HepG2 (cell line): Measurements from ENCODE around the gene FAM240A. TPM values are rescaled to one million over a fixed set of nuclear protein-coding genes. Genes with fewer than 3 reads are reported as not detected.

Experiments used
- ATAC-seq: fragments of 200-7000 bp; cut with Tn5 transposase; 3 replicates; pipeline ENCODE4 v1.9.1; 2020; ENCODE audit warnings: mild to moderate bottlenecking, moderate library complexity
- BruUV-seq: library from RNA; stranded (reverse); fragments of 400-500 nt; replicated peaks from 2 replicates; lab custom pipeline; 2021; lab: Mats Ljungman, UMichigan
- CTCF ChIA-PET: fragments of 300-600 bp; formaldehyde crosslinking; extraction: SDS; loops from one replicate; lab custom pipeline; 2021; ENCODE audit warnings: low total read pairs, inconsistent platforms, low intra/inter-chr PET ratio; lab: Yijun Ruan, JAX
- POLR2A ChIA-PET: fragments of 350-600 bp; sonication (Branson Sonifier 250); formaldehyde crosslinking; loops from one replicate; lab custom pipeline; 2020; ENCODE audit warnings: antibody characterized with exemption, inconsistent platforms; lab: Yijun Ruan, JAX
- DNase-seq: peaks from one replicate; pipeline ENCODE4 v3.0.0-alpha.2; 2015; ENCODE audit warnings: low spot score
- FAIRE-seq: peaks from 3 replicates; lab custom pipeline; 2011; peaks lifted over from hg19 to GRCh38; lab: Jason Lieb, UNC
- H2AFZ ChIP-seq: one replicate; pipeline ENCODE4 v1.6.1; 2011; ENCODE audit warnings: low read length, inconsistent platforms
- H3K27ac ChIP-seq: fragments of 300-600 bp; 3 replicates; pipeline ENCODE4 v1.8.0; 2011; ENCODE audit warnings: mixed run types, mild to moderate bottlenecking, mixed read lengths, low read length, inconsistent platforms; ENCODE audit not compliant: insufficient read depth; ENCODE audit errors: extremely low read length
- H3K27me3 ChIP-seq, 2 experiments: fragments of 200-600 bp in 1 of 2; 2 replicates in 1 of 2; 3 replicates in 1 of 2; pipeline versions ENCODE4 v1.6.0 to v1.8.0; 2011; ENCODE audit warnings: low read length in 2 of 2, mild to moderate bottlenecking in 2 of 2, moderate library complexity in 2 of 2, inconsistent platforms in 1 of 2; ENCODE audit not compliant: insufficient read depth in 2 of 2, control insufficient read depth in 1 of 2
- H3K36me3 ChIP-seq, 2 experiments: fragments of 200-600 bp in 1 of 2; replicated peaks in 1 of 2; 2 replicates in 1 of 2; 3 replicates in 1 of 2; pipeline versions ENCODE4 v1.5.1 to v1.8.0; 2011; ENCODE audit warnings: low read length in 2 of 2, inconsistent platforms in 1 of 2; ENCODE audit not compliant: insufficient read depth in 2 of 2, control insufficient read depth in 1 of 2
- H3K4me1 ChIP-seq: 2 replicates; pipeline ENCODE4 v1.5.1; 2012; ENCODE audit warnings: low read length, inconsistent platforms; ENCODE audit not compliant: insufficient read depth
- H3K4me2 ChIP-seq: 2 replicates; pipeline ENCODE4 v1.6.0; 2011; ENCODE audit warnings: low read depth, low read length, inconsistent platforms
- H3K4me3 ChIP-seq, 3 experiments: fragments of 200-600 bp in 1 of 3; sonication (generic), shearing (Covaris generic) in 1 of 3; replicated peaks in 1 of 3; 2 replicates each; pipeline ENCODE4 v1.5.1; 2011 to 2016; ENCODE audit warnings: low read length in 3 of 3, inconsistent platforms in 2 of 3, low read depth in 2 of 3, mild to moderate bottlenecking in 2 of 3, control low read depth in 1 of 3, mixed read lengths in 1 of 3; ENCODE audit not compliant: insufficient read depth in 1 of 3
- H3K79me2 ChIP-seq: one replicate; pipeline ENCODE4 v1.6.1; 2011; ENCODE audit warnings: low read length, inconsistent platforms; ENCODE audit not compliant: insufficient read depth
- H3K9ac ChIP-seq: 2 replicates; pipeline ENCODE4 v1.6.0; 2011; ENCODE audit warnings: mild to moderate bottlenecking, low read depth, low read length, inconsistent platforms; ENCODE audit not compliant: insufficient read depth
- H3K9me3 ChIP-seq: 2 replicates; pipeline ENCODE4 v1.5.1; 2012; ENCODE audit warnings: mild to moderate bottlenecking, low read length
- H4K20me1 ChIP-seq: 2 replicates; pipeline ENCODE4 v1.6.0; 2011; ENCODE audit warnings: inconsistent platforms, mild to moderate bottlenecking, low read length, moderate library complexity; ENCODE audit not compliant: insufficient read depth
- AFF4 ChIP-seq: sonication (generic); formaldehyde crosslinking; IDR thresholded peaks from 2 replicates; pipeline ENCODE4 v1.4.0; 2020; ENCODE audit warnings: missing genetic modification reagents
- CHCHD3 ChIP-seq: sonication (generic); formaldehyde crosslinking; IDR thresholded peaks from 2 replicates; pipeline ENCODE4 v1.8.0; 2022; ENCODE audit warnings: mild to moderate bottlenecking, missing genetic modification reagents, moderate library complexity
- FOSL1 ChIP-seq: sonication (generic); formaldehyde crosslinking; IDR thresholded peaks from 2 replicates; pipeline ENCODE4 v1.9.0; 2021; ENCODE audit warnings: missing genetic modification reagents, borderline replicate concordance
- FOXA1 ChIP-seq, 2 experiments: fragments of 450-650 bp in 1 of 2; sonication (generic) in 1 of 2; formaldehyde crosslinking in 1 of 2; IDR thresholded peaks; 2 replicates each; pipeline versions ENCODE4 v1.4.0 to v1.6.1; 2016 to 2020; ENCODE audit warnings: missing genetic modification reagents in 1 of 2
- MTF2 ChIP-seq: sonication (generic); formaldehyde crosslinking; IDR thresholded peaks from 2 replicates; pipeline ENCODE4 v1.5.0; 2020; ENCODE audit warnings: missing genetic modification reagents, borderline replicate concordance
- SNAPC5 ChIP-seq: sonication (generic); formaldehyde crosslinking; IDR thresholded peaks from 2 replicates; pipeline ENCODE4 v1.8.1; 2023; ENCODE audit warnings: mild to moderate bottlenecking, missing genetic modification reagents, borderline replicate concordance
- ZBTB26 ChIP-seq: IDR thresholded peaks from 2 replicates; pipeline ENCODE4 v1.6.1; 2016; ENCODE audit warnings: missing compliant biosample characterization, missing genetic modification reagents, borderline replicate concordance
- ZFYVE20 ChIP-seq: sonication (generic); formaldehyde crosslinking; IDR thresholded peaks from 2 replicates; pipeline ENCODE4 v1.8.0; 2023; ENCODE audit warnings: low read depth, mild to moderate bottlenecking, moderate library complexity, missing genetic modification reagents, borderline replicate concordance
- ZNF282 ChIP-seq: fragments of 450-650 bp; IDR thresholded peaks from 2 replicates; pipeline ENCODE4 v1.6.1; 2018; ENCODE audit not compliant: partially characterized antibody
- ZNF570 ChIP-seq: sonication (generic); formaldehyde crosslinking; IDR thresholded peaks from 2 replicates; pipeline ENCODE4 v1.4.0; 2020; ENCODE audit warnings: mild to moderate bottlenecking, missing genetic modification reagents, borderline replicate concordance
- ZNF816 ChIP-seq: sonication (generic); formaldehyde crosslinking; IDR thresholded peaks from 2 replicates; pipeline ENCODE4 v1.8.0; 2022; ENCODE audit warnings: missing genetic modification reagents, mild to moderate bottlenecking, borderline replicate concordance
- WGBS: methylation state at CpG from one replicate; pipeline ENCODE4 v1.1.6; 2017; ENCODE audit warnings: low lambda C conversion rate; 5-methylcytosine and 5-hydroxymethylcytosine counted together
- in situ Hi-C: cut with HindIII; loops from 2 replicates; pipeline ENCODE4 v1.10.0; 2017; ENCODE audit warnings: low pct_unique_long_range_greater_than_20kb; ENCODE audit not compliant: extremely low pct_ligation_motif_present
- intact Hi-C: fragments of 100-400 bp; cut with micrococcal nuclease; formaldehyde crosslinking; loops from one replicate; pipeline ENCODE4 v1.10.0; 2022; ENCODE audit not compliant: unreplicated experiment
- polyA plus RNA-seq, 8 experiments: library from polyadenylated mRNA; depleted of rRNA in 3 of 8; stranded (reverse) in 7 of 8; unstranded in 1 of 8; fragments of >200 nt; fragmentation: Illumina TruSeq in 4 of 8; extraction: Trizol in 4 of 8; gene quantifications; 2 replicates each; pipeline versions ENCODE4 v1.2.1 to v1.2.3, GENCODE V29; 2011 to 2016; ENCODE audit warnings: low read depth in 4 of 8, missing spikeins in 1 of 8, mixed read lengths in 1 of 8; ENCODE audit not compliant: insufficient read depth in 1 of 8
- total RNA-seq, 5 experiments: library from RNA; depleted of rRNA; stranded (reverse); fragments of >200 nt; fragmentation: Illumina TruSeq; extraction: Trizol; gene quantifications; 2 replicates each; pipeline ENCODE4 v1.2.3, GENCODE V29; 2016; ENCODE audit warnings: low read depth in 1 of 5

Gene FAM240A
- total and polyA plus RNA-seq, 2 of the 13 experiments (the other 11 are each of a cell fraction or from before 2014, with no cell fraction given), result not detected

GRCh38 chr3:46579756-46580286 is 32.5 kb upstream of the FAM240A start (continued):
- TF ChIP-seq ZNF570 (no peak), ZNF282 (no peak), FOXA1 (IDR thresholded peaks at IDR 0.05) (no peak), FOXA1 (CRISPR knock-in tag; IDR thresholded peaks at IDR 0.05) (no peak), FOSL1 (CRISPR knock-in tag) (no peak), AFF4 (CRISPR knock-in tag) (no peak), MTF2 (CRISPR knock-in tag) (no peak), ZNF816 (CRISPR knock-in tag) (no peak), ZBTB26 (no peak)

GRCh38 chr3:46580675-46581074 is 31.6 kb upstream of the FAM240A start:
- Histone ChIP-seq H3K9me3 (no peaks in the 10 kb centered on the region), H3K4me3 (no peak overlapping the region), H3K36me3 (no peaks in the 10 kb centered on the region), H3K4me2 (peak overlapping the region; percentile 9; the same call in 1 of the 2 replicates), H3K4me1 (peaks cover 78% of the 10 kb centered on the region), H3K27ac (no peak overlapping the region), H4K20me1 (no peaks in the 10 kb centered on the region), H3K9ac (no peak overlapping the region), H3K79me2 (no peaks in the 10 kb centered on the region), H3K27me3 (no peaks in the 10 kb centered on the region), H2AFZ (peak overlapping the region; percentile 27)
- CTCF ChIA-PET, result no interaction called here
- DNase-seq, result no peak
- FAIRE-seq, result no peak
- TF ChIP-seq ZFYVE20 (CRISPR knock-in tag) (no peak), CHCHD3 (CRISPR knock-in tag) (no peak), SNAPC5 (CRISPR knock-in tag) (no peak)
- in situ Hi-C loops (no loop called here), intact Hi-C loops (no loop called here)
- no peak for ATAC-seq
- no TSS peak for BruUV-seq
- WGBS, result 100% methylated on average over 1 of the region's 1 CpG
- POLR2A ChIA-PET, result no interaction called here
